ENCODE measurements around the gene LRP1.

LRP1 gene

GRCh38 chr12:57154076-57154475, 25.8 kb downstream of the LRP1 start:
- no peak for DNase-seq (ENCODE audit: low read depth in 2 of 2)

GRCh38 chr12:57154804-57155434, 26.6 kb downstream of the LRP1 start:
- DNase-seq (ENCODE audit: low read depth in 2 of 2) = no peak

DNA sequence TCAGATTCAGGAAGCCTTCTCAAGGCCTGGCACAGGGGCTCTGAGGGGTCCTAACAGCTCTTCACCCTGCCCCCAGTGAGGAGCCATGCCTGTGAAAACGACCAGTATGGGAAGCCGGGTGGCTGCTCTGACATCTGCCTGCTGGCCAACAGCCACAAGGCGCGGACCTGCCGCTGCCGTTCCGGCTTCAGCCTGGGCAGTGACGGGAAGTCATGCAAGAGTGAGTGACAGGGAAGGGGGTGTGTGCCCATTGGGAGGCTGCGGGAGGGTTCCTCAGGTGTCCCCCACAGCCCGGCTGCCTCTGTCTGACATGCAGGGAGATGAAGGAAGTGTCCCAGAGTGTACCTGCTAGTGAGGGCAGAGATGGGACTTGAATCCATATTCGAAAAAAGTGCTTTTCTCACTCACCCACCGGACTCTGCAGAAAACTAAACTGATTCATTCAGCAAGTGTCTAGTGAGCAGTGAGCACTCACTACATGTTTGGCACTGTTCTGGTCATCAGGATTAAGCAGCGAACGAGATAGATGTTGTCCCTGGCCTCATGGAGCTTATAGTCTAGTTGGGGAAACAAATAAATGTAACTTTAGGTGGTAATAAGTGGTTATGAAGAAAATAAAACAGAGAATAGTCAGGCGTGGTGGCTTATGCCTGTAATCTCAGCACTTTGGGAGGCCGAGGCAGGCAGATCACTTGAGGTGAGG, 28.6 kb downstream of the LRP1 start:
- no peak for DNase-seq (ENCODE audit: low read depth in 2 of 2)

- DNase-seq (ENCODE audit: low read depth in 2 of 2) = no peak
These were observed 29.4 kb downstream of the LRP1 start for GRCh38 chr12:57157588-57158173.

DNA sequence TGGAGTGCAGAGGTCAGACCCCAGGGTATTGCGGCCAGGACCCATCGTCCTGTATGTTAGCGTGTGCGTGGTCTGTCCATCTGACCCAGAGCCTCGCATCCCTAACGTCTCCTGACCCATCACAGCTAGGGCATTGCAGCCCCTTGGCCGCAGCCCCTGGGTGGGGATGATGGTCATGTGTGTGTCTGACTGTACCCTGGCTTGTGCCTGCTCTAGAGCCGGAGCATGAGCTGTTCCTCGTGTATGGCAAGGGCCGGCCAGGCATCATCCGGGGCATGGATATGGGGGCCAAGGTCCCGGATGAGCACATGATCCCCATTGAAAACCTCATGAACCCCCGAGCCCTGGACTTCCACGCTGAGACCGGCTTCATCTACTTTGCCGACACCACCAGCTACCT, 29.9 kb downstream of the LRP1 start:
- no peak for DNase-seq (ENCODE audit: low read depth in 2 of 2)

DNA sequence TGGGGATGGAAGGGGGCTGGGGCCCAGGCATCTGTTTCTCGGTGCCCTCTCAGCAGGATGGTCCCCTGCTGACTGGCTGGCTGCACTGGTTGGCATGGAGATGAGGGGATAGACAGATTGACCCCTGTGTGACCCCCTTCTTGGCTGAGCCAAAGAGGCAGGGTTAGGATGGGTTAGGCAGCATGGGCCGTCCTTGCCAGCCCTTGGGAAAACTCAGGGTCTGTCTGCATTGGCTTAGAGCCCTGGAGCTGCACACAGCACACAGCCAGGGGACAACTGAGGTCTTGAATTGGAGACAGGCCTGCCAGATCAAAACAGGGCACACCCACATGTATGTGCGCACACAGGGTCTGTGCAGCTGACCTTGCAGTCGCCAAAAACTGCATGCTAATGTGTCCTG, 30.4 kb downstream of the LRP1 start:
- no peak for DNase-seq (ENCODE audit: low read depth in 2 of 2)

DNA sequence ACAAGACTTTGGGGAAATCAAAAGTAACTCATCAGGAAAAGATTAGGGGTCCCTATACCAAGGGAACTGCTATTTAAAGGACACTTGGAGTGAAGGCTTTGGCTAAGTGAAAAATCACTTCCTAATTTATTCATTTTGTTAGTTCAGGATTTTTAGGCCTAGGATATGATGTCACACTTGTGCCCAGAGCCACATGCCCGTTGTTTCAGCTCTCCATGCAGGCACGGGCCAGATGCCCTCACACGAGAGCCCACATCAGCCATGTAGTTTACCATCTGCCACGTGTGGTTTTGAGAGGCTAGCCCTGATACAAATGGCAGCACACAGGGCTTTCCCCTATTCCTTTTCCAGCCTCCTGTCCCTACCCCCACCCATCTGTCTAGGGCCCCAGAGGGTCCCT, 31.0 kb downstream of the LRP1 start:
- no peak for DNase-seq (ENCODE audit: low read depth in 2 of 2)

GRCh38 chr12:57160040-57160439, 31.8 kb downstream of the LRP1 start:
- no peak for DNase-seq (ENCODE audit: low read depth in 2 of 2)

GRCh38 chr12:57160741-57161140, 32.5 kb downstream of the LRP1 start:
- DNase-seq (ENCODE audit: low read depth in 2 of 2) = no peak

- no peak for DNase-seq (ENCODE audit: low read depth in 2 of 2)
These were observed 33.2 kb downstream of the LRP1 start for GRCh38 chr12:57161491-57161890.

DNA sequence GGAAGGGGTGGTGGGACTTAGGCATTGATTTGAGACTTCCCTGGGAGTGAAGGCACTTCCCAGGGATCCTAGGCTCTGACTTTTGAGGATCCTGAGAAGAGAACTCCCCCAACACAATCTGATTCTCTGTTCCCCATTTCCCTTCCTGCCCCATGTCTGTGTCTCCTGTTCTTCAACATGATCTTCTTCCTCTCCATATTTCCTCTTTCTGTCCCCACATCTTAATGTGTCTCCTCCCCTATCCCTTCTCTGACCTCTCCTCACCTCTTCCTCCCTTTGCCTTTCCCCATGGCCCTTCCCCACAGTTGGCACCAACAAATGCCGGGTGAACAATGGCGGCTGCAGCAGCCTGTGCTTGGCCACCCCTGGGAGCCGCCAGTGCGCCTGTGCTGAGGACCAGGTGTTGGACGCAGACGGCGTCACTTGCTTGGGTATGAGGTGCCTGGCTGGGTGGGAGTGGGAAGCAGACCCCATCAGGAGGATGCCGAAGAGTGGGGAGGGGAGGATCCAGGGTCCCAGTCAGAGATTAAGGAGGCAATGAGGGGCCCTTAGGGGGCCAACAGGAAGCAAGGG, 34.4 kb downstream of the LRP1 start:
- DNase-seq (ENCODE audit: low read depth in 2 of 2) = no peak

DNA sequence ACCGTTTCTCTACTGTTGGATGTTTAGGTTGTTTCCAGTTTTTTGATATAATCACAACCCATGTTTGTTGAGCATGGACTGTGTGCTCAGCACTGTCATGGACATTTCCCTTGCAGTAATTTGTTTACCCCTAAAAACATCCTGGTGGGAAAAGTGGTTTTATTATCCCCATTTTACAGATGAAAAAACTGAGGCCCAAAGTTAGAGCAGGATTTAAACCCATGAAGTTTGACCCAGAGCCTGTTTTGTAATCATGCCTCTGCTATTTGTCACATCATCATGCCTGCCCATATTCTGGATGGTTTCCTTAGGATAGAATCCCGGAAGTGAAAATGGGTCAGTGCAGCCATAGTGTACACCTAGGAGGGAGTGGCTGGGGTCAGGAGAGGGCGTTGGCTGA, 36.2 kb downstream of the LRP1 start:
- DNase-seq (ENCODE audit: low read depth in 2 of 2) = no peak

DNA sequence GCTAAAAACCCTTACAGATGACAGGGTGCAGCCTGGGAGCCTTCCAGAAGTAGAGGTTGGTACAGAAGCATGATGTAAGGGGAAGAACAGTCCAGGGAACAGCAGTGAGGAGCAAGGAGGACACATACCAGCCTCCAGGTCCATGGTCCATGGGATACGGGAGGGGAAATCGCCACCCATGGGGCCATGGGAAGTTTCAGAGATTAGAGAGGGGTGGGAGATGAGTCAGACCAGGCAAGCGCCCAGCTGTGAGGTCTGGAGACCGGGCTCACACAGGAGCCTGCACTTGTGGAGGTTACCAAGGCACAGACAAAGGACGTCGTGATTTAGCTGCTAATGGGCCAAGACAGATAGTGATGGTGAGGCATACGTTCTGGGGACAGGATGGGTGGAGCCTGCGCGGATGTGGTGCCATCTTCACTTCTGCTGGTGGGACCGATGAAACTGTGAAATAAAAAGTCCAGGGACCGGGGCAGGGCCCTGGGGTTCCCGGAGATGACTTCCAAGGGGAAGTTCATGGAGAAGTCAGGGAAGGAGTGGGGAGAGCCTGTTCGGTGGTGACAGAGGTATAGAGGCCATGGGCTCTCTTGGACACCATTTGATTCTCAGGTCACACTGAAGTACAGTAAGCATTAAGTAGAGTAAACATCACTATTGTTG, 36.8 kb downstream of the LRP1 start:
- DNase-seq (ENCODE audit: low read depth in 2 of 2) = no peak

- DNase-seq (ENCODE audit: low read depth in 2 of 2) = no peak
These were observed 37.5 kb downstream of the LRP1 start for GRCh38 chr12:57165741-57166140.

DNA sequence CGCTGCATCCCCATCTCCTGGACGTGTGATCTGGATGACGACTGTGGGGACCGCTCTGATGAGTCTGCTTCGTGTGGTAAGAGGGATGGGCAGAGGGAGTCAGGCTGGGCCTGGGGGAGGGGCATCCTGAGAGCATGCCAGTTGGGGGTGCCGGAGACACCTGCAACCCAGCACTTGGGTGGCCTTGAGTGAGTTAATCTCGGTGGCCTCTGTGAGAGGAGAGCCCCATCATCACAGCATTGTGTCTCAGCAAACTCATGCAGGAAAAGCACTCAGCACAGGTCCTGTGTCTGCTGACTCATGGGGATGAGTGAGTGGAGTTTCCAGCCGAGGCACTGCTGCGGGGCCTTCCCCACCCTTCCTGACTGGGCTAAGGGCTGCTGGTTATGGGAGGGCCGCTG, 38.7 kb downstream of the LRP1 start:
- peak; percentile 41 to 47 for DNase-seq (ENCODE audit: low read depth in 2 of 2)

GRCh38 chr12:57168058-57168457, 39.8 kb downstream of the LRP1 start:
- DNase-seq (ENCODE audit: low read depth in 2 of 2) = no peak

- no peak for DNase-seq (ENCODE audit: low read depth in 2 of 2)
These were observed 40.9 kb downstream of the LRP1 start for GRCh38 chr12:57169046-57169795.

- no peak for DNase-seq (ENCODE audit: low read depth in 2 of 2)
These were observed 41.7 kb downstream of the LRP1 start for GRCh38 chr12:57169969-57170368.

- no peak for DNase-seq (ENCODE audit: low read depth in 2 of 2)
These were observed 42.1 kb downstream of the LRP1 start for GRCh38 chr12:57170408-57170807.

DNA sequence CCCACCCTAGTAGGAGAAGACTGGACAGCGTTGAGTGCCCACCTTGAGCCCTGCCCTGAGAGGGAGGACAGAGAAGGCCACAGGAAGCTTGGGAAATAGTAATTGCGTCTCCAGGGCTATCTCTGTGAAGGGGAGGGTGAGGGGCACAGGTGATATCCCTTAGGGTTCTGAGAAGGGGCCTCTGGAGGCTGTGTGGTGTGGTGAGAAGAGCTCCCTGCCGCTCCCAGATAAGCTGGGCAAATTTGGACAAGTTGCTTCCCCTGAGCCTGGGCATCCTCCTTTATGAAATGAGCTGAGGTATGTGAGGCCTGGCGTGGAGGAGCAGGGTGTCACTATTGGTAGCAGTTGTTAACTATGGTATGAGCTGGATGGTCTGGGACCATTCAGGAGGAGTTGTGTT, 42.6 kb downstream of the LRP1 start:
- no peak for DNase-seq (ENCODE audit: low read depth in 2 of 2)

DNA sequence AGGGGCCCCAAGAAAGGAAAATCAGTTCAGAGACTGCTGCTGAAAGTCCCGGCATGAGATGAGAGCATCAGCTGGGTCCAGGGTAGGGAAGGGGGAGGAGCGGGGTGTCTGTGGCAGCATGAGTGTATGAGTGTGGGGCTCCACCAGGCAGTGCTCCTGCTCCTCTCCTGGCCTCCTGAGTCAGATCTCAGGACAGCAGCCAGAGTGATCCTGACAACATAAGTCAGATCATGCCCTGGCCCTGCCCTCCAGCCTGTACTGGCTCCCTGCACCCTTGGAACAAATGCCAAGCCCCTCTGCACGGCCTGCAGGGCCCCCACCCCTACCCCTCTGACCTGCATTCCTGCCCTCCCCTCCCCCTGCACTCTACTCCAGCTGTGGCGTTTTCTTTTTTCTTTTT, 43.4 kb downstream of the LRP1 start:
- no peak for DNase-seq (ENCODE audit: low read depth in 2 of 2)

DNA sequence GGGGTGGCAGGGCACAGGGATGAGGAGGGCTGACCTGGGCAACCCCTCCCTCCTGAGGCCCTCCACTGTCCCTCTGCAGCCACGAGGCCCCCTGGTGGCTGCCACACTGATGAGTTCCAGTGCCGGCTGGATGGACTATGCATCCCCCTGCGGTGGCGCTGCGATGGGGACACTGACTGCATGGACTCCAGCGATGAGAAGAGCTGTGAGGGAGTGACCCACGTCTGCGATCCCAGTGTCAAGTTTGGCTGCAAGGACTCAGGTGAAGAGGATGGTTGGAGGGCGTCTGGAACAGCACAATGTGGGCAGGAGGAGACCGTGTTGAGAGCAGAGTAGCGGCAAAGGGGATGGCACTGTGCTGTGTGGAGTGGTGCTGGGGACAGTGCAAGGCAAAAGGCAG, 44.8 kb downstream of the LRP1 start:
- DNase-seq (ENCODE audit: low read depth in 2 of 2) = no peak
